Measurements from ENCODE around the gene IRF2BP1.

The IRF2BP1 gene

GRCh38 chr19:45865269-45865948, 20.5 kb downstream of the IRF2BP1 start:
- no peak overlapping the region for H3K4me3 ChIP-seq (replicated peaks; ENCODE audit: low read depth, low read length)
- DNase-seq (ENCODE audit: extremely low read depth, low read depth): no peak
- TF ChIP-seq CTCF (IDR thresholded peaks at IDR 0.05; ENCODE audit: low read depth, low read length, missing control alignments): no peak

GRCh38 chr19:45864629-45865082, 21.3 kb downstream of the IRF2BP1 start:
- DNase-seq (ENCODE audit: extremely low read depth, low read depth): no peak
- TF ChIP-seq CTCF (IDR thresholded peaks at IDR 0.05; ENCODE audit: low read depth, low read length, missing control alignments): no peak
- H3K4me3 ChIP-seq (replicated peaks; ENCODE audit: low read depth, low read length): no peak overlapping the region

- TF ChIP-seq CTCF (IDR thresholded peaks at IDR 0.05; ENCODE audit: low read depth, low read length, missing control alignments): peak; percentile 53
- DNase-seq (ENCODE audit: extremely low read depth, low read depth): no peak
- peak within 1 kb of the TSS; percentile 90 for H3K4me3 ChIP-seq (replicated peaks; ENCODE audit: low read depth, low read length)
Measured at GRCh38 chr19:45863840-45864628, 21.9 kb downstream of the IRF2BP1 start, which contains the start of gene FOXA3. Gene FOXA3, plus strand, starts transcription at chr19:45864326. Its CDS starts 131 bp downstream, at chr19:45864457.

GRCh38 chr19:45863335-45863839, 22.6 kb downstream of the IRF2BP1 start:
- no peak for TF ChIP-seq CTCF (IDR thresholded peaks at IDR 0.05; ENCODE audit: low read depth, low read length, missing control alignments)
- no peak for DNase-seq (ENCODE audit: extremely low read depth, low read depth)
- H3K4me3 ChIP-seq (replicated peaks; ENCODE audit: low read depth, low read length): peak overlapping the region; percentile 90

- peak within 1 kb of the TSS; percentile 90 for H3K4me3 ChIP-seq (replicated peaks; ENCODE audit: low read depth, low read length)
- peak; percentile 95 for DNase-seq (ENCODE audit: extremely low read depth, low read depth)
- no peak for TF ChIP-seq CTCF (IDR thresholded peaks at IDR 0.05; ENCODE audit: low read depth, low read length, missing control alignments)
Measured at GRCh38 chr19:45862564-45863334, 23.2 kb downstream of the IRF2BP1 start, which contains the start of gene SYMPK. Gene SYMPK, minus strand, starts transcription at chr19:45863147. Its CDS starts 8,652 bp downstream, at chr19:45854495.

- no peak for DNase-seq (ENCODE audit: extremely low read depth, low read depth)
- peak overlapping the region; percentile 90 for H3K4me3 ChIP-seq (replicated peaks; ENCODE audit: low read depth, low read length)
- no peak for TF ChIP-seq CTCF (IDR thresholded peaks at IDR 0.05; ENCODE audit: low read depth, low read length, missing control alignments)
Measured at GRCh38 chr19:45862271-45862563, 23.7 kb downstream of the IRF2BP1 start.
